Gastroesophageal sphincter (tissue), 4 donors: ENCODE data around the gene UBXN4. TPM values are rescaled to one million over a fixed set of nuclear protein-coding genes. Genes with fewer than 3 reads are reported as not detected.

ENCODE experiments used
- ATAC-seq: fragments of 150-250 bp; one replicate; pipeline ENCODE4 v1.9.1; 2016; ENCODE audit warnings: mild to moderate bottlenecking, moderate library complexity
- H3K27ac ChIP-seq, 4 donors: fragments of 200-600 bp; sonication (generic) in 3 of 4; 1 replicate in 3 of 4; 2 replicates in 1 of 4; pipeline ENCODE4 v1.5.1; 2016 to 2019
- H3K27me3 ChIP-seq: fragments of 200-600 bp; sonication (generic); one replicate; pipeline ENCODE4 v1.5.1; 2019
- H3K36me3 ChIP-seq, 2 donors: fragments of 200-600 bp; sonication (generic); one replicate each; pipeline ENCODE4 v1.5.1; 2019; ENCODE audit warnings: control low read depth in 1 of 2
- H3K4me1 ChIP-seq, 3 donors: fragments of 200-600 bp; sonication (generic); 1 replicate in 2 of 3; 2 replicates in 1 of 3; pipeline ENCODE4 v1.5.1; 2016 to 2019; ENCODE audit warnings: control low read depth in 2 of 3
- H3K4me3 ChIP-seq, 2 donors: fragments of 200-600 bp; sonication (generic); one replicate each; pipeline ENCODE4 v1.5.1; 2019; ENCODE audit warnings: mild to moderate bottlenecking in 1 of 2, moderate library complexity in 1 of 2
- H3K9me3 ChIP-seq, 3 donors: fragments of 200-600 bp; sonication (generic); one replicate each; pipeline ENCODE4 v1.5.1; 2017 to 2019; ENCODE audit warnings: control low read depth in 2 of 3
- EP300 ChIP-seq: sonication (generic); formaldehyde crosslinking; IDR thresholded peaks from one replicate; pipeline ENCODE4 v1.6.1; 2017; ENCODE audit warnings: antibody characterized with exemption, mild to moderate bottlenecking
- POLR2A ChIP-seq, 2 donors: fragments of 450-650 bp; IDR thresholded peaks; one replicate each; pipeline ENCODE4 v1.6.1; 2017; ENCODE audit warnings: antibody characterized with exemption in 2 of 2, mild to moderate bottlenecking in 2 of 2, moderate library complexity in 1 of 2
- POLR2AphosphoS5 ChIP-seq: sonication (generic); formaldehyde crosslinking; IDR thresholded peaks from one replicate; pipeline ENCODE4 v1.6.1; 2017; ENCODE audit warnings: antibody characterized with exemption
- WGBS, 2 donors: methylation state at CpG; one replicate each; pipeline ENCODE4 v1.1.5; 2018; ENCODE audit warnings: low coverage in 1 of 2; 5-methylcytosine and 5-hydroxymethylcytosine counted together
- total RNA-seq, 4 donors: library from RNA; depleted of rRNA; stranded (reverse); fragments of >200 nt; gene quantifications; one replicate each; pipeline ENCODE4 v1.1.0, GENCODE V29; 2016
- TF ChIP-seq, protein P1 (sequence below), 4 experiments: fragments of 200-600 bp in 2 of 4; fragments of 450-650 bp in 2 of 4; sonication (generic) in 1 of 4; IDR thresholded peaks; one replicate each; pipeline ENCODE4 v1.5.1; 2017 to 2019; ENCODE audit warnings: antibody characterized with exemption in 4 of 4, mild to moderate bottlenecking in 2 of 4, moderate library complexity in 2 of 4

The UBXN4 gene
- total RNA-seq, 4 donors from 2014 or later, result 41.0 to 75.6 (median 59.9) TPM

DNA sequence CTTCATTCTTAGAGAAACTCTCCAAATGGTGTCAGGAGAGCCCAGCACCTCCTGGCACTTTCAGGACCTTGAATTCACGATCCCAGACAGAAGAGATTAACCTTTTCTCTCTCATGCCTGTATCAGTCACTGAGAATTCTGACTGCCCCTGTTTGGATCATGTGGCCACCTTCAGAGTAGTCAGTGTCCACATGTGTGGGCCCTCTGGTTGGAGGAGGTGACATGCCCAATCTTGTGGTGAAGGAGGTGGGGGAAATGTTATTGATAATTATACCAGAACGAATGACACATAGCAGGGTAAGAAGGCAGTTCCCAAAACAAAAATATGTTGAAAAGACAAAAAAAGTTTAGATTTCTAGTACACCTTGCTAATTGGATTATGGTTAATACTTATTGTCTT lies 31.7 kb downstream of the UBXN4 start:
- TF ChIP-seq POLR2A (IDR thresholded peaks at IDR 0.05), result no peak
- TF ChIP-seq, protein P1, sequence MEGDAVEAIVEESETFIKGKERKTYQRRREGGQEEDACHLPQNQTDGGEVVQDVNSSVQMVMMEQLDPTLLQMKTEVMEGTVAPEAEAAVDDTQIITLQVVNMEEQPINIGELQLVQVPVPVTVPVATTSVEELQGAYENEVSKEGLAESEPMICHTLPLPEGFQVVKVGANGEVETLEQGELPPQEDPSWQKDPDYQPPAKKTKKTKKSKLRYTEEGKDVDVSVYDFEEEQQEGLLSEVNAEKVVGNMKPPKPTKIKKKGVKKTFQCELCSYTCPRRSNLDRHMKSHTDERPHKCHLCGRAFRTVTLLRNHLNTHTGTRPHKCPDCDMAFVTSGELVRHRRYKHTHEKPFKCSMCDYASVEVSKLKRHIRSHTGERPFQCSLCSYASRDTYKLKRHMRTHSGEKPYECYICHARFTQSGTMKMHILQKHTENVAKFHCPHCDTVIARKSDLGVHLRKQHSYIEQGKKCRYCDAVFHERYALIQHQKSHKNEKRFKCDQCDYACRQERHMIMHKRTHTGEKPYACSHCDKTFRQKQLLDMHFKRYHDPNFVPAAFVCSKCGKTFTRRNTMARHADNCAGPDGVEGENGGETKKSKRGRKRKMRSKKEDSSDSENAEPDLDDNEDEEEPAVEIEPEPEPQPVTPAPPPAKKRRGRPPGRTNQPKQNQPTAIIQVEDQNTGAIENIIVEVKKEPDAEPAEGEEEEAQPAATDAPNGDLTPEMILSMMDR (IDR thresholded peaks at IDR 0.05), result no peak
- ATAC-seq, result no peak
- H3K36me3 ChIP-seq, result peaks cover 0 to 99% of the 10 kb centered on the region in 2 donors

DNA sequence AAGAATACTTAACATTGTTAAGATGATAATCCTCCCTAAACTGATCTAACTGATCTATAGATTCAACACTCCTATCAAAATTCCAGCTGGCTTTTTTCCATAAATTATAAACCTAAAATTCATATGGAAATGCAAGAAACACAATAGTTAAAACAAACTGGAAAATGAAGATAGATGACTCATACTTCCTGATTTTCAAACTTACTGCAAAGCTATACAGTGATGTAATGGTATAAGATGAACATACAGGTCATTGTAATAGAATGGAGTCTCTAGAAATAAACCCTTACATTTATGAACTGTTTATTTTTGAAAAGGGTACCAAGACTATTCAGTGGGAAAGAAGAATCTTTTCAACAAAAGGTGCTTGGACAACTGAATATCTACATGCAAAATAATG lies 32.3 kb downstream of the UBXN4 start:
- TF ChIP-seq EP300, result no peak
- no peaks in the 10 kb centered on the region for H3K9me3 ChIP-seq
- ATAC-seq, result no peak
- H3K27me3 ChIP-seq, result no peaks in the 10 kb centered on the region
- no peaks in the 10 kb centered on the region for H3K4me1 ChIP-seq
- no peak overlapping the region for H3K4me3 ChIP-seq
- no peak overlapping the region for H3K27ac ChIP-seq
- peaks cover 0 to 99% of the 10 kb centered on the region in 2 donors for H3K36me3 ChIP-seq

More for the DNA sequence above, 31.7 kb downstream of the UBXN4 start:
- H3K27ac ChIP-seq, result no peak overlapping the region
- WGBS, 2 donors, result 100% methylated on average over 1 to 2 of the region's 2 CpGs
- H3K4me1 ChIP-seq, result no peaks in the 10 kb centered on the region
- no peak overlapping the region for H3K4me3 ChIP-seq
- H3K9me3 ChIP-seq, result no peaks in the 10 kb centered on the region
- no peaks in the 10 kb centered on the region for H3K27me3 ChIP-seq

DNA sequence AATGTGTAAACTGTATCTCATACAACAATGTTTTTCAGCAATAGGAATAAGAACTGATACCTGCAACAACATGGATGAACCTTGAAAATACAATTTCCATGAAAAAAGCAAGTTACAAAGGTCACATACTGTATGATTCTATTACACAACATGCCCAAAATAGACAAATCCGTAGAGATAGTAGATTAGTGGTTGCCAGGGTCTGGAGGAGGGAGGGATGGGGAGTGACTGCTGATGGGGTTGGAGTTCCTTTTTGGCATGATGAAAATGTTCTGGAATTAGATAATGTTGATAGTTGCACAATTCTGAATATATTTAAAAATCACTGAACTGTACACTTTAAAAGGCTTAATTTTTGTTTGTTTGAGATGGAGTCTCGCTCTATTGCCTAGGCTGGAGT lies 33.8 kb downstream of the UBXN4 start:
- no peak for TF ChIP-seq POLR2AphosphoS5
- TF ChIP-seq POLR2A (IDR thresholded peaks at IDR 0.05), result no peak
- Histone ChIP-seq H3K27me3 (no peaks in the 10 kb centered on the region), H3K4me3 (no peak overlapping the region), H3K27ac (no peak overlapping the region), H3K9me3 (no peaks in the 10 kb centered on the region), H3K36me3 (peaks cover 0 to 99% of the 10 kb centered on the region in 2 donors), H3K4me1 (no peaks in the 10 kb centered on the region)
- 0% methylated on average over 1 of the region's 2 CpGs for WGBS, 2 donors
- ATAC-seq, result peak; percentile 58

DNA sequence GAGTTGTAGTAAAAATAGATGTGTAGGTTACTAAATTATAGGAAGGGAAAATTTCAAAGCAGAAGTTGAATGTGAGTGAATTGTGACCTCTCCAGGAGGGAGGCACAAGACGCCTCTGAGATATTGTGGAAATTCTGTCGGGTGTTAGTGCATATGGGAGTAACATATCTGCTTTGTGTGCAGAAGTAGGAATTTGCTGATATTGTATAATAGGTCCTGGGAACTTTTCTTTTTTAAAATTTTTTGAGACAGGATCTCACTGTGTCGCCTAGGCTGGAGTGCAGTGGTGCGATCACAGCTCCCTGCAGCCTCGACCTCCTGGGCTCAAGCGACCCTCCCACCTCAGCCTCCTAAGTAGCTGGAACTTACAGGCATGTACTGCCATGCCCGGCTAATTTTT lies 34.7 kb downstream of the UBXN4 start:
- Histone ChIP-seq H3K9me3 (no peaks in the 10 kb centered on the region), H3K4me3 (no peak overlapping the region), H3K36me3 (peaks cover 0 to 99% of the 10 kb centered on the region in 2 donors), H3K27ac (no peak overlapping the region), H3K4me1 (no peaks in the 10 kb centered on the region), H3K27me3 (no peaks in the 10 kb centered on the region)
- no peak for ATAC-seq
- TF ChIP-seq EP300 (no peak), POLR2A (IDR thresholded peaks at IDR 0.05) (no peak), POLR2AphosphoS5 (no peak)
- TF ChIP-seq, protein P1 (IDR thresholded peaks at IDR 0.05), result no peak
- 92 to 99% methylated on average over 7 of the region's 7 CpGs for WGBS, 2 donors

DNA sequence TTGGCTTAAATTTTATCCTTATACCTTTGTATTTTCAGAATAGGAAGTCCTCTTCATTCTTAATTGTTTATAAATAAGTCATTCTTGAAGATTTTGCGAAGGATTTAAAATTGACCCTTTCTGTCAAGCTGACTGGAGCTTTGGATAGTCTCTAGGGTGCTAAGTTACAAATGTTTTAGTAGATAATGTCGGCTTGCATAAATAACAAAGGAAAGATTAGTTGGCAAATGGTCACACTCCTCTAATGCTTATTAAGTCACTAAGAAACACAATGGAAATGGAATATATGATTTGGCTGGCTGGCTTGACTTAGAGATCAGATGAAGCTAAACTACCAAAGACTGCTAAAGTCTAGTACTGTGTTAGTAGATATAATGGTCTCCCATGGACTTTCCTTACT lies 40.6 kb downstream of the UBXN4 start:
- no peak for ATAC-seq
- WGBS, 2 donors, result 65 to 67% methylated on average over 2 of the region's 2 CpGs
- no peaks in the 10 kb centered on the region for H3K4me1 ChIP-seq
- TF ChIP-seq, protein P1 (IDR thresholded peaks at IDR 0.05), result no peak
- TF ChIP-seq POLR2AphosphoS5, result no peak
- TF ChIP-seq EP300, result no peak
- H3K4me3 ChIP-seq, result no peak overlapping the region
- no peaks in the 10 kb centered on the region for H3K27me3 ChIP-seq
- H3K9me3 ChIP-seq, result no peaks in the 10 kb centered on the region
- H3K27ac ChIP-seq, result no peak overlapping the region
- H3K36me3 ChIP-seq, result peaks cover 4 to 97% of the 10 kb centered on the region in 2 donors

DNA sequence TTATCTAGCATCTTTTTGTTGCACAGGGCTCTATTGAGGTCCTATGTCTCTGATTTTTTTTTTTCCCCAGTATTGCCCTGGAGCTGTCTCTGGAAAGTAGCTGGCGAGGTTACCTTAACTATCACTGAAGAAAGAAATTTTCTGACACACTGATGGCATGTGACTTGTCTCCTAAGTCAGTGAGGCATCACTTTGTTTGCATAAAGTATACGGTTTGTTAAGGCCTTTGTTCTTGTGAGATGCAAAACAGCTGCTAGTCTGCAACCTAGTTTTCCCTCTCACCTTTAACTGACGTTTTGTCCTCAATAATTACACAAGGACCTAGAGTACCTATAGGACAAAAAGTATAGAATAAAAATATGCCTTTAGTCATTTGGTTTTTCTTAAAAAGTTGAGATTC lies 41.8 kb downstream of the UBXN4 start:
- H3K4me3 ChIP-seq, result no peak overlapping the region
- no peak overlapping the region for H3K27ac ChIP-seq
- no peaks in the 10 kb centered on the region for H3K9me3 ChIP-seq
- no peaks in the 10 kb centered on the region for H3K27me3 ChIP-seq
- no peak for TF ChIP-seq POLR2A (IDR thresholded peaks at IDR 0.05)
- no peak for TF ChIP-seq EP300
- no peak for TF ChIP-seq POLR2AphosphoS5
- TF ChIP-seq, protein P1 (IDR thresholded peaks at IDR 0.05), result no peak
- WGBS, 2 donors, result 56 to 57% methylated on average over 3 of the region's 3 CpGs
- H3K4me1 ChIP-seq, result no peaks in the 10 kb centered on the region
- ATAC-seq, result no peak
- peaks cover 4 to 93% of the 10 kb centered on the region in 2 donors for H3K36me3 ChIP-seq
